K562 (cell line): Measurements from ENCODE around the gene SPATA2. TPM values are rescaled to one million over a fixed set of nuclear protein-coding genes. Genes with fewer than 3 reads are reported as not detected.

ENCODE experiments used
- ATAC-seq: fragments of 200-7000 bp; cut with Tn5 transposase; 3 replicates; pipeline ENCODE4 v1.9.1; 2020; ENCODE audit warnings: moderate library complexity
- BruUV-seq: library from RNA; stranded (reverse); fragments of 400-500 nt; replicated peaks from 2 replicates; lab custom pipeline; 2021; lab: Mats Ljungman, UMichigan
- CTCF ChIA-PET: fragments of 300-600 bp; formaldehyde crosslinking; extraction: SDS; loops from one replicate; lab custom pipeline; 2021; ENCODE audit warnings: low intra/inter-chr PET ratio; lab: Yijun Ruan, JAX
- POLR2A ChIA-PET: fragments of 300-600, 350-650 bp; sonication (Branson Sonifier 250); formaldehyde crosslinking; extraction: SDS; loops from one replicate; lab custom pipeline; 2021; ENCODE audit warnings: antibody characterized with exemption, inconsistent platforms; lab: Yijun Ruan, JAX
- DNase-seq, 4 experiments: peaks; one replicate each; pipeline versions ENCODE4 v3.0.0 to v3.0.0-alpha.2; 2011 to 2018; ENCODE audit warnings: low spot score in 3 of 4, mixed read lengths in 3 of 4; ENCODE audit errors: extremely low read depth in 1 of 4
- FAIRE-seq: peaks from 2 replicates; lab custom pipeline; 2011; peaks lifted over from hg19 to GRCh38; lab: Jason Lieb, UNC
- H2AFZ ChIP-seq: 2 replicates; pipeline ENCODE4 v1.6.0; 2011; ENCODE audit warnings: low read depth, low read length, control low read depth, inconsistent platforms
- H3K27ac ChIP-seq: fragments of 200-600 bp; 3 replicates; pipeline ENCODE4 v1.8.0; 2011; ENCODE audit warnings: low read depth, mild to moderate bottlenecking, control low read depth, inconsistent platforms, low read length, moderate library complexity, mixed read lengths; ENCODE audit errors: extremely low read depth
- H3K27me3 ChIP-seq, 2 experiments: fragments of 300-600 bp in 1 of 2; 2 replicates in 1 of 2; 3 replicates in 1 of 2; pipeline versions ENCODE4 v1.6.0 to v1.8.0; 2011; ENCODE audit warnings: inconsistent platforms in 2 of 2, low read length in 2 of 2, mild to moderate bottlenecking in 1 of 2, mixed read lengths in 1 of 2, moderate library complexity in 1 of 2; ENCODE audit not compliant: control insufficient read depth in 2 of 2, insufficient read depth in 2 of 2
- H3K36me3 ChIP-seq: fragments of 300-600 bp; 3 replicates; pipeline ENCODE4 v1.8.0; 2011; ENCODE audit warnings: mild to moderate bottlenecking, low read length, inconsistent platforms; ENCODE audit not compliant: control insufficient read depth, insufficient read depth
- H3K4me1 ChIP-seq, 2 experiments: fragments of 200-600 bp in 1 of 2; replicated peaks in 1 of 2; 2 replicates in 1 of 2; 3 replicates in 1 of 2; pipeline versions ENCODE4 v1.5.1 to v1.8.0; 2011; ENCODE audit warnings: inconsistent platforms in 2 of 2, low read length in 2 of 2, mild to moderate bottlenecking in 1 of 2, mixed read lengths in 1 of 2, moderate library complexity in 1 of 2; ENCODE audit not compliant: control insufficient read depth in 2 of 2, insufficient read depth in 2 of 2
- H3K4me2 ChIP-seq: 2 replicates; pipeline ENCODE4 v1.6.1; 2011; ENCODE audit warnings: low read length, control low read depth, inconsistent platforms, mixed read lengths; ENCODE audit not compliant: insufficient read depth
- H3K4me3 ChIP-seq: fragments of 200-600 bp; sonication (generic), shearing (Covaris generic); 2 replicates; pipeline ENCODE4 v1.5.1; 2016; ENCODE audit warnings: control low read depth, inconsistent platforms
- H3K79me2 ChIP-seq: fragments of 200-600 bp; 3 replicates; pipeline ENCODE4 v1.8.0; 2011; ENCODE audit warnings: low read length, inconsistent platforms; ENCODE audit not compliant: control insufficient read depth, insufficient read depth
- H3K9ac ChIP-seq, 2 experiments: 2 replicates each; pipeline versions ENCODE4 v1.6.0 to v1.6.1; 2011; ENCODE audit warnings: low read depth in 2 of 2, low read length in 2 of 2, control low read depth in 1 of 2, inconsistent platforms in 1 of 2, mild to moderate bottlenecking in 1 of 2, mixed read lengths in 1 of 2; ENCODE audit not compliant: insufficient read depth in 1 of 2
- H3K9me1 ChIP-seq: one replicate; pipeline ENCODE4 v1.6.0; 2011; ENCODE audit warnings: inconsistent platforms, mild to moderate bottlenecking, low read length, moderate library complexity; ENCODE audit not compliant: control insufficient read depth, insufficient read depth
- H3K9me3 ChIP-seq: replicated peaks from 2 replicates; pipeline ENCODE4 v1.5.1; 2011; ENCODE audit warnings: low read depth, low read length, inconsistent platforms; ENCODE audit not compliant: control insufficient read depth, insufficient read depth
- H4K20me1 ChIP-seq: replicated peaks from 2 replicates; pipeline ENCODE4 v1.6.1; 2011; ENCODE audit warnings: low read length, inconsistent platforms, mixed read lengths; ENCODE audit not compliant: control insufficient read depth, insufficient read depth
- ATF4 ChIP-seq: fragments of 450-650 bp; formaldehyde crosslinking; IDR thresholded peaks from 2 replicates; pipeline ENCODE4 v1.4.0; 2022; ENCODE audit warnings: mild to moderate bottlenecking, moderate library complexity
- CSDE1 ChIP-seq, 2 experiments: fragments of 450-650 bp; IDR thresholded peaks; 2 replicates each; pipeline ENCODE4 v1.6.1; 2016; ENCODE audit warnings: mild to moderate bottlenecking in 1 of 2
- ELK3 ChIP-seq: fragments of 450-650 bp; formaldehyde crosslinking; IDR thresholded peaks from 2 replicates; pipeline ENCODE4 v1.4.0; 2020; ENCODE audit warnings: mild to moderate bottlenecking
- FOS ChIP-seq: IDR thresholded peaks from 3 replicates; pipeline ENCODE4 v1.6.1; 2011; ENCODE audit not compliant: insufficient read length; ENCODE audit errors: extremely low read depth
- GTF2F1 ChIP-seq: IDR thresholded peaks from 2 replicates; pipeline ENCODE4 v1.6.1; 2011; ENCODE audit warnings: low read depth, low read length, improper control_type of control experiment
- KAT2B ChIP-seq: IDR thresholded peaks from one replicate; pipeline ENCODE4 v1.6.1; 2012; ENCODE audit warnings: low read depth, mild to moderate bottlenecking, control low read depth, inconsistent platforms, low read length, moderate library complexity
- PHB ChIP-seq: fragments of 250-450 bp; sonication (Bioruptor Pico); IDR thresholded peaks from 2 replicates; pipeline ENCODE4 v1.5.0; 2021
- PTRF ChIP-seq: fragments of 450-650 bp; IDR thresholded peaks from 2 replicates; pipeline ENCODE4 v1.6.1; 2016; ENCODE audit warnings: mild to moderate bottlenecking, missing genetic modification characterization, missing compliant biosample characterization
- ZBTB1 ChIP-seq: sonication (generic); formaldehyde crosslinking; IDR thresholded peaks from 2 replicates; pipeline ENCODE4 v1.8.1; 2023; ENCODE audit warnings: missing genetic modification reagents, low read depth, mild to moderate bottlenecking, borderline replicate concordance
- ZBTB40 ChIP-seq, 2 experiments: fragments of 450-650 bp in 1 of 2; sonication (generic) in 1 of 2; formaldehyde crosslinking in 1 of 2; IDR thresholded peaks; 2 replicates each; pipeline versions ENCODE4 v1.7.1 to v1.9.0; 2016 to 2022; ENCODE audit warnings: inconsistent platforms in 1 of 2, mild to moderate bottlenecking in 1 of 2, missing genetic modification reagents in 1 of 2
- WGBS: fragments of 100-300 bp; shearing (Covaris generic); methylation state at CpG from one replicate; pipeline ENCODE4 v1.1.6; 2016; ENCODE audit warnings: low coverage, mixed read lengths; ENCODE audit not compliant: insufficient coverage; ENCODE audit errors: missing lambda C conversion rate; 5-methylcytosine and 5-hydroxymethylcytosine counted together
- in situ Hi-C: fragments of 300-500 bp; cut with MboI; formaldehyde crosslinking; loops from 4 replicates; pipeline ENCODE4 v1.15.0; 2018; ENCODE audit warnings: inconsistent platforms, mixed read lengths
- intact Hi-C: fragments of 100-400 bp; cut with micrococcal nuclease; formaldehyde crosslinking; loops from 2 replicates; pipeline ENCODE4 v1.14.2; 2022
- polyA plus RNA-seq, 8 experiments: library from polyadenylated mRNA; depleted of rRNA in 4 of 8; stranded (reverse) in 5 of 8; unstranded in 3 of 8; fragments of >200 nt; fragmentation: Nextera tagmentation in 2 of 8; fragmentation: Illumina TruSeq in 1 of 8; extraction: Ambion mirVana in 2 of 8; extraction: Trizol in 1 of 8; gene quantifications; 2 replicates each; pipeline versions ENCODE4 v1.2.1 to v1.2.3, GENCODE V29; 2011 to 2014; ENCODE audit warnings: inconsistent platforms in 1 of 8, missing spikeins in 1 of 8
- total RNA-seq, 7 experiments: library from RNA; depleted of rRNA in 6 of 7; stranded (reverse); fragments of >200 nt in 6 of 7; fragmentation: Illumina TruSeq in 2 of 7; extraction: Trizol in 2 of 7; gene quantifications; 2 replicates each; pipeline versions ENCODE4 v1.2.1 to v1.2.3, GENCODE V29; 2011 to 2021; ENCODE audit warnings: low replicate concordance in 1 of 7

Gene SPATA2
- total and polyA plus RNA-seq, 9 of the 15 experiments (the other 6 are each of a cell fraction or from before 2014, with no cell fraction given) = 0.46 to 8.2 (median 2.7) TPM

GRCh38 chr20:49867453-49868215 is 47.7 kb downstream of the SPATA2 start:
- CTCF ChIA-PET = interaction anchor here (0.7 kb wide), 1 partner anchor 256 kb away, joined by 3 read pairs; no protein-coding TSS in a partner anchor
- ATAC-seq = peak; percentile 35; the same call in 2 of the 3 replicates
- FAIRE-seq = no peak
- TF ChIP-seq ELK3 (CRISPR knock-in tag) (no peak), ATF4 (no peak), GTF2F1 (no peak), ZBTB1 (CRISPR knock-in tag) (no peak), PHB (CRISPR knock-in tag) (no peak), CSDE1 (IDR thresholded peaks at IDR 0.05) (no peak), FOS (no peak), KAT2B (no peak), ZBTB40 (IDR thresholded peaks at IDR 0.05) (no peak), ZBTB40 (CRISPR knock-in tag; IDR thresholded peaks at IDR 0.05) (no peak), PTRF (tag) (no peak)

More at GRCh38 chr20:49867453-49868215, 47.7 kb downstream of the SPATA2 start:
- intact Hi-C loops (no loop called here), in situ Hi-C loops (no loop called here)
- WGBS = 68% methylated on average over 9 of the region's 9 CpGs
- Histone ChIP-seq H3K79me2 (no peaks in the 10 kb centered on the region), H3K4me3 (no peak overlapping the region), H2AFZ (no peak overlapping the region), H3K27ac (no peak overlapping the region), H3K9ac (peak overlapping the region in 1 of 2 experiments; percentile 6; a peak in 1 of 4 replicates), H3K9me3 (no peaks in the 10 kb centered on the region), H4K20me1 (no peaks in the 10 kb centered on the region), H3K4me1 (peaks cover 6 to 20% of the 10 kb centered on the region in 2 experiments; a peak in 4 of 5 replicates), H3K4me2 (no peak overlapping the region), H3K9me1 (no peaks in the 10 kb centered on the region), H3K27me3 (no peaks in the 10 kb centered on the region), H3K36me3 (peaks cover 16% of the 10 kb centered on the region; the same call in 2 of the 3 replicates)
- POLR2A ChIA-PET = interaction anchor here (0.5 to 1.5 kb wide), 4 partner anchors 10 to 32 kb away, joined by 3 to 4 read pairs (median 3); no protein-coding TSS in a partner anchor
- BruUV-seq = no TSS peak
- DNase-seq = no peak
